HG02642 (cell line): Measurements from ENCODE around the gene MYH14.

Source experiments
- ATAC-seq: cut with Tn5 transposase; IDR thresholded peaks from one replicate; pipeline ENCODE4 v1.9.1; 2021; ENCODE audit warnings: mild to moderate bottlenecking; ENCODE audit not compliant: unreplicated experiment, poor library complexity

The MYH14 gene

DNA sequence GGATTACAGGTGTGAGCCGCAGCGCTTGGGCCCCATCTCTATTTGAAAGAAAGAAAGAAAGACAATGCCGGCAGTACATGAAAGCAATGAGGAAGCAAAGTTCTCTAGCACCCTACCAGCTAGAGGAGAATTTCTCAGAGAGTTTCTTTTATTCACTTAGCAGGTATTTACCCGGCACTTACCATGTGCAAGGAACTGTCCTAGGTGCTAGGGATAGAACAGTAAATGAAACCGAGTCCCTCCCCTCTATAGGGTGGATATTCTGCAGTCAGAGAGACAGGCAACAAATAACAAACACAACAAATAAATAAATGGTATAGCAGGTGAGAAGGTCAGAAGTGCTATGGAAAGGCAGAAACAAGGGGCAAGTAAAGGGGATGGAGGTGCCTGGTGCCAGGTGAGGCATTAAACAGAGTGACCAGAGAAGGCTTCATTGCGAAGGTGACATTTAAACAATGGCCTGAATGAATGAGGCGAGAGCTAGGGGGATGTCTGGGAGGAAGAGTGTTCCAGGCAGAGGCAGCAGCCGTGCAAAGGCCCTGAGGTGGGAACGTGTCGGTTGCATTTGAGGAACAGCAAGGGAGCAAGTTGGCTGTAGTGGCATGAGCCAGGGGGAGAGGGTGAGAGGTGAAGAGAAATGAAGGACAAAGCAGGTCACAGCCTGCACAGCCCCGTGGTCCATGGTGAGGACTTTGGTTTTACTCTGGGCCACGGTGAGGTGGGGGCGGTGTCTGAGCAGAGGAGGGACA, 10.8 kb upstream of the MYH14 start:
- no peak for ATAC-seq

DNA sequence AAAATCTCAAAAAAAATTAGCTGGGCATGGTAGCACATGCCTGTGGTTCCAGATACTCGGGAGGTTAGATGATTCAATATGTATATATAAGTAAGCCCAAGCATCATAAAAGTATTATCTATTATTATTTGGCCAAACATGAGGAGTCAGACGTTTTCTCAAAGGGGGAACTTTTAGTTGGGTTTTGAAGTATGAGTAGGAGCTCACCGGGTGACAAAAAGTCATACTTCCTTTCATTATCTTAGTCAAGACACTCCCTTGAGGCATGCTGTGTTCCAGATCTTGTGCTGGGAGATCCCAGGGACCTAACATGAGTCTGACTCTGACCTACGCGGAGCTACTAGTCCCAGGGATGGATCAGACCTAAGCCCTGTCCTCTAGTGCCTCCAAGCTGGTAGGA, 8.2 kb upstream of the MYH14 start:
- no peak for ATAC-seq

DNA sequence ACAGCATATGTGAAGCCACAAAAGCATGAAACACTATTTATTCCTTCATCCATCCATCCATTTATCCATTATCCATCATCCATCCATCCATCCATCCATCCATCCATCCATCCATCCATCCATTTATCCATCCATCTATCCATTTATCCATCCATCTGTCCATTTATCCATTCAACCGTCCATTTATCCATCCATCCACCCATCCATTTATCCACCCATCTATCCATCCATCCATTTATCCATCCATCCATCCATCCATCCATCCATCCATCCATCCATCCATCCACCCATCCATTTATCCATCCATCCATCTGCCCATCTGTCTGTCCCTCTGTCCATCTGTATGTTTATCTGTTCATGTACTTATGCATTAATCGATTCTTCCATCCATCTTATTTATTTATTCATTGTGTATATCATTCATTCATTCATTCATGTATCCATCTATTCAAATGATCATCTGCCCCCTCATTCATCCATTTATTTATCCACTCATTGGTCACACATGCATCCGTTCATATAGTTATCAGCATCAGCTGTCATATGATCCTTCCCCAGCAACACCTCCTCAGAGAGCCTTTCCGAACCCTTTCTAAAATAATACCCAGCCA, 7.0 kb upstream of the MYH14 start:
- ATAC-seq: no peak

DNA sequence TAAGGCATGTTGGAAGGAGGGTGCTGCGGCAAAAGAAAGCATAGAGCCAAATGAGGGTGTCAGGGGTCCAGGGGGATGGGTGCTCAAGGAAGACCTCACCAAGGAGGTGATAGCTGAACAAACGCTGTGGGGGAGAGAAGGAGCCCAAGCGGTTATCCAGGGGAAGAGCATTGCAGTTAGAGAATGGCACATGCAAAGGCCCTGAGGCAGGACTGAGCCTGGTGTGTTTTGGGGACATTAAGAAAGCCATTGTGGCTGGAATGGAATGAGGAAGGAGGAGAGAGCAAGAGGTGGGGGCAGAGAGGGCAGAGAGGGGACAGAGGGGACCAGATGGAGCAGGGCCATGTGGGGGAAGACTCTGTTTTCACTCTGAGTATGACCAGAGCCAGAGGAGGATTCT, 6.1 kb upstream of the MYH14 start:
- ATAC-seq: no peak

DNA sequence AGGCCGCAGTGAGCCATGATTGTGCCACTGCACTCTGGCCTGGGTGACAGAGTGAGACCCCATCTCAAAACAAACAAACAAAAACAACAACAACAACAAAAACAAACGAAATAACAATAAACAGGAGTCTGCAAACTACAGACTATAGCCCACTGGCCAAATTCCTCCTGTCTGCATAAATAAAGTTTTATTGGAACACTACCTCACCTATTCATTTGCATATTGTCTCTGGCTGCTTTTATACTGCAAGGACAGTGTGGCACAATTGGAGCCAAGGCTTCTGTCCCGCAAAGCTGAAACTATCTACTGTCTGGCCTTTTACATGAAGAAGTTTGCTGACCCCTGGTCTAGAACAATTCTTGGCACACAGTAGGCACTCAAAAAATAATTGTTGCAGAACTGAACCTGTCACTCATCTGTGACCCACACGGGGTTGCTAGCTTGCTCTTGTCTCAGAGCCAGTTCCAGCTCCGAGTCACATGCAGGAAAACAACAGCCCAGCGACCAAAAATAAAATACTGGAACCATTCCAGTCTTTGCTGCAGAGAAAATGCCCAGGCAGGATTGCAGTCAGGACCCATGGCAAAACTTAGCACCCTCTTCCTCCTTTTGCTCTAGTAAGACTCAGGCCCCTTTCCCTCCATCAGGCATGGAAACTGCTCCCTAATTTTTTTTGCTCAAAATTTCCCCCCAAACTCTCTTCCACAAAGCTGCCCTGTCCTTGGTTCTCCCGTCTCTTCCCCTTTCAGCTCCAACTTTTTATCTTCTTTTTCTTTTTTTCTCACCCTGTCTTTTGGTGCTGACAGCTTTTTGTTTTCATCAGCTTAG, 4.8 kb upstream of the MYH14 start:
- ATAC-seq: no peak

DNA sequence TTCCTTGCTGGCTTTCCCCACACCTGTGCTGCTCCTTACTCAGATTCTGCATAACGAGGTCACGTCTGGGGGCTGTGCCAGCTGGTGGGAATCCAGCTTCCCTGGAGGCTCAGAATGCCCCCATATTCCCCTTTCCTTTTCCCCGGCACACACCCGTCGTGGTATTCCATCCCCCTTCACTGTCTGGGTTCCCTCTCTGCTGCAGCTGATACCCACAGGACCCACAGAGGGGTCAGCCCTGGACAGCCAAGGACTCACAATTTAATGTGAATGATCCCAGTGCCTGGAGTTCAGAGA, 4.2 kb upstream of the MYH14 start:
- no peak for ATAC-seq

DNA sequence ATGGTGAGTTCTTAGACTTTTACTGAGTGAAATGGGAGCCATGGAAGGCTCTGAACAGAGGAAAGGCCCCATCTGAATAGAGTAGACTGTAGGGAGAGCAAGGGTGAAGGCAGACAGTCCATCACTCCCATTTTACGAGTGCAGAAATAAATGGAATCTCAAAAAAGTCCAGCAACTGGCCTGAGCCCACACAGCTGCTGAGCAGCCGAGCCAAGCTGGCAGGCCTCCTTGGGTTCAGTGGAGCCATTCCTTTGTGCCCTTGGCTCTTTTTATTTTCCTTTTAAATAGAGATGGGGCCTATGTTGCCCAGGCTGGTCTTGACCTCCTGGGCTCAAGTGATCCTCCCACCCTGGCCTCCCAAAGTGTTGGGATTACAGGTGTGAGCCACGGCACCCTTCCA, 1.0 kb upstream of the MYH14 start:
- ATAC-seq: no peak

DNA sequence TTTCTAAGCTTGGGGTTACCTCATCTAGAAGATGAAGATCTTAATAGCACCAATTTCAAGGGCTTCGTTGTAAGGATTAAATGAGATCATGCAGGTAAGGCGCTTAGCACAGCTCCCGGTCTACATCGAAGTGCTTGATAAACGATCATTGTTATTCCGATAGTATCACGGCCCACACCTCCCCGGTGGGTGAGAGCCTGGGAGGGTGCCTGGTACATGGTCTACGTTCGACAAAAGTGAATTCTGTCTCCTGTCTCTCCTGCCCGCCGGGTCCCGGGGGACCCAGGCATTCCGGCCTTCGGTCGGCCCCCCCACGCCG, 501 bp upstream of the MYH14 start:
- no peak for ATAC-seq

DNA sequence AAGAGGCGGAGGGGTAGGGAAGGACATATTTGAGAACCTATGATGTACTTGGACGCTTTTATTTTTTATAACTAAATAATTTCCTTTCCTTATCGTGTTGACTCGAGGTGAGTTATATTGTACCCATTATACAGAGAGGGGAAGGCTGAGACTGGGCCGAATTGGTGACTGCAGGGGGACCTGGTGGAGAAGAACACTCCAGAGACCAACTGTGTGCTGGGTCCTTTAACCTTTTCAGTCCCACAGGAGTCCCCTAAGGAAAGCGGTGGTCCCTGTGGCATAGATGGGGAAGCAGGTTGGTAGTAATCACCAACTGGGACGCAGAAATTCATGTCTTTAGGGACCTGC, 633 bp downstream of the MYH14 start:
- no peak for ATAC-seq

DNA sequence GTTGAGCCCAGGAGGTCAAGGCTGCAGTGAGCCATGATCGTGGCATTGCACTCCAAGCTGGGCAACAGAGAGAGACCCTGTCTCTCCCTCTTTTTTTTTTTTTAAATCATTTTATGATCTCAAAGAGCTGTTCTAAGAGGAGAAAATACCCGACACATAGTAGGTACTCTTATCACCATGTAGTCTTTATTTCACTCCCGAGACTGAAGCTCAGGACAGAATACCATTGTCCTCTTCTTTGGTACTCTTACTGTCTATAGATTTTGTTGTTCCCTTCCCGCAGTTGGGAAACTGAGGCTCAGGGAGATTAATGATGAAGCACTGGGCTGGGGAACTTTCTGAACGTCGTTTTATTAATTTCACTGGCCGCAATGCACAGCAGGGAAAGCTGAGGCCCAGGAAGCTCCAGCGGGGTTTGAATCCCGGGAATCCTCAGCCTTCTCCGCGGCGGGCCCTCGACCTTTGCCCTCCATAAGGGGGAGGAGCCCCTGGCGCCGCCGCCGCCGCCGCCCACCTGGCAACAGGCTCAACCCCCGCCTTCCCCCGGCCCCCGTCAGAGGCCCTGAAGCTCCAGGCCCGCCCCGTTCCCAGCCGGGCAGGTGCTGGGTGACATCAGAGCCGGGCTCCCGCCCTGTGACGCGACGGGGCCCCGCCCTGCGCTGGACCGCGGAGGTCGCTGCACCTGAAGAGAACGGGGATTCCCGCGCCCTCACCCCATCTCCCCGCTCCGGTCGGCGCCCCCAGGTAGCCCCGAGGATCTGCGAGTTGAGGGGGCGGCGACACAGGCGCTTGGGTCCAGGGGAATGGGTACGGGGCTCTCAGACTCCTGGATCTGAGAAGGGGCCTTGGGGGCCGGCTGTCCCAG, 1.6 kb downstream of the MYH14 start:
- no peak for ATAC-seq

DNA sequence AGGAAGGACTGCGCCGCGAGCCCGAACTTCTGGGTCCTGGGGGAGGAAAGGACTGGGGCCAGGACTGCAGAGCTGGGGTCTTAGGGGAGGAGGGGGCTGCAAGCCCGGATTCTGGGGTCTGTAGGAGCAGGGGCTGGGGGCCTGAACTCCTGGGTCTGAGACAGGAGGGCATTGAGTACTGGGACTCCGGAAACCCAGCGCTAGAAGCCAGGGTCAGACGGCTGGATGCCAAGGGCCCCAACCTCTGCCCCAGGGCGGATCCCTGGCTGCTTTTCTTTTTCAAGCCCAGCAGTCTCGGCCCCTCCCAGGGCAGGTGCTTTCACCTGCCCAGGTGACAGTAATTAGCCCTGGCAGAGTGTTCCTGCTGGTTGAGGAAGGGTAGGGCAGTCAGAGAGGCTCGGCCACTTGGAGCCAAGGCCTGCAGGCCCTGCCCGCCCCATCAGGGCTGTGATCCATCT, 2.3 kb downstream of the MYH14 start:
- ATAC-seq: no peak

DNA sequence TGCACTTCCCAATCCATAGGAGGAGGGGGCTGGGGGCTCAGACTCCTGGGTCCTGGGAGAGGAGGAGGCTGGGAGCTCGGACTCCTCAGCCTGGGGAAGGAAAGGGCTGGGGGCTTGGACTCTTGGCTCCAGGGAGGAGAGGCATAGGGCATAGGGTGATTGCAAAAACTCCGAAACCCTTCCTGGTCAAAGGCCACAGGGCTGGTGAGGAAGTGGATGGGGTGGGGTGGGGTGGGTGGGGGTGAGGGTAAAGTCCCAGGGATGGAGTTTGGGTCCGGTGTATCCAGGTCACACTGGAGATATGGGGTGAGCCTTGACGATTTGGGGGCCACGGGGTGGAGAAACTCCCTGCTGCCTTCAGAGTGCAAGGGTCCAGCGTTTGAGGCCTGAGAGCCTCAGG, 2.8 kb downstream of the MYH14 start:
- no peak for ATAC-seq

DNA sequence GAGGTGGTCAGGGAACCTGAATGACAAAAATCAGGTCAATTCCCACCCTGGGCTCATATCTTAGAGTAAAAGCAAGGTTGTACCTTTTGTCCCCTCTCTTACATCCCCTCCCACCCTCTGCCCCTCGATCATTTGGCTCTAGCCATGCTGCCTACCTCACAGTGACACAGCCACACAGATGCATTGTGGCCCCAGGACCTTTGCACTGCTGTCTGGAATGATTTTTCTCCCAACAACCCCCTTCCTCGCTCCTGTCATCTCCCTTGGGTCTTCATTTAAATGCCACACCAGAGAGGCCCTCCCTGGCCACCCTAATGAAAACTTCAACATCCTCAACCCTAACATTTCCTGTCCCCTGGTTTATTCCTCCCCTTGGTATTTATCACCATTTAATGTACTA, 4.3 kb downstream of the MYH14 start:
- ATAC-seq: no peak

DNA sequence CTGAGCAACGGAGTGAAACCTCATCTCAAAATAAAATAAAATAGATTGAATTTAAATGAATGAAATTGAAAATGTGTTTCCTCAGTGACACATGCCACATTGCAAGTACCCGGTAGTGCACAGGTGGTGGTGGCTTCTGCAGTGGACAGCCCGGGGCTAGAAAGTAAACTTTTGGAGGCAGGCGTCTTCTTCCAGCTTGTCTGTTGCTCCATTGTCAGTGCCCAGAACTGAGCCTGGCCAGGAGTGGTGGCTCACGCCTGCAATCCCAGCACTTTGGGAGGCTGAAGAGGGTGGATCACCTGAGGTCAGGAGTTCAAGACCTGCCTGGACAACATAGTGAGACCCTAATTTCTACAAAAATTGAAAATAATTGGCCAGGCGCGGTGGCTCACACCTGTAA, 5.7 kb downstream of the MYH14 start:
- ATAC-seq: no peak

DNA sequence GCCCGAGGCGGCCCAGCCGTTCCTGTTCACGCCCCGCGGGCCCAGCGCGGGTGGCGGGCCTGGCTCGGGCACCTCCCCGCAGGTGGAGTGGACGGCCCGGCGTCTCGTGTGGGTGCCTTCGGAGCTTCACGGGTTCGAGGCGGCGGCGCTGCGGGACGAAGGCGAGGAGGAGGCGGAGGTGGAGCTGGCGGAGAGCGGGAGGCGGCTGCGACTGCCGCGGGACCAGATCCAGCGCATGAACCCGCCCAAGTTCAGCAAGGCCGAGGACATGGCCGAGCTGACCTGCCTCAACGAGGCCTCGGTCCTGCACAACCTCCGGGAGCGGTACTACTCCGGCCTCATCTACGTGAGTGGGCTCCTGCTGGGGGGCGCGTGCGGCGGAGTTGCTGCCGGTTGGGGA, 7.0 kb downstream of the MYH14 start:
- ATAC-seq: no peak

DNA sequence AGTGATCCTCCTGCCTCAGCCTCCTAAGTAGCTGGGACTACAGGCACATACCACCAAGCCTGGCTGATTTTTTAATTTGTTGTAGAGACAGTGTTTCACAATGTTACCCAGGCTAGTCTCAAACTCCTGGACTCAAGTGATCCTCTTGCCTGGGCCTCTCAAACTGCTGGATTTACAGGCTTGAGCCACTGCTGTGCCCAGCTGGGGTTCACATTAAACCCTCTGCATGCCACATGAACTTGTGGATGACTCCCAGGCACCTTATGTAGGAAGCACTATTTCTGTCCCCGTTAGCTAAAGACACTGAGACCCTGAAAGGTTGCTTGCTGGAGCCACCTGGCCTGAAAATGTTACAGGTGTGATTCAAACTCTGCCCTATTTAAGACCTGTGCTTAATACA, 10.5 kb downstream of the MYH14 start:
- no peak for ATAC-seq

DNA sequence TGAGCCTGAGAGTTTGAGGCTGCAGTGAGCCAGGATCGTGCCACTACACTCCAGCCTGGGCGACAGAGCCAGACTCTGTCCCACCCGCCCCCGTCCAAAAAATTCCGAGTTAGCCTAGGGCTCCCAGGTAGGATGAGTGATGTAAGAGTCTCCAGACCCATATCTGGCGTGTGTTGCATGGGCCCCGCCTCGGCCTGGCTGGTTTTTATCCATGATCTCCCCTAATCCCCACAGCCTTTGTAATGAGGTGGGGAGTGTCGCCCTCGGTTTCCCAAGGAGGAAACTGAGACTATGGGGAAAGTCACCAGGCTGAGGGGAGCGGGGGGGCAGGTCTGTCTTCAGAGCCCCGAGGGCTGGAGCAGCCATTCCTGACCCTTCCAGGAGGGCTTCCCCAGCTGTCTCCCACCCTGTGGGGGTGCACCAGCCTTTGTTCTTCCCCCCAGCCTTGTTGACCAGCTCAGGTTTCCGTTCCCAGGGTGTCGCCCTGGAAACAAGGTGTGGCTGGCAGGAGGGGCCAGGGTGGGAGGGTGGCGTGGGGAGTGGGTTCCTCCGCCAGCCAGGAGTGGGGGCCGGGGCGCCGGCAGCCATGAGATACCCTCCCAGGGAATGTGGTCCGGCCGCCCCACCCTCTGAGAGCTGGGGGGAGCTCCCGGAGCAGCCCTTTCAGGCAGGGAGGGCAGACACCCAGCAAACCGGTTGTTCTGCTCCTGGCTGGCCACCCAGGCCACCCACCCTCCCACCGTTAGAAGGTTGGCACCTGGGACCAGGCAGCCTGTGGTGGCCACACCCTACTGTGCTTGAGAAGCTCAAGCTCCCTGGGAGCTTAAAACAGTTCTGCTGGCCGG, 11.5 kb downstream of the MYH14 start:
- no peak for ATAC-seq

DNA sequence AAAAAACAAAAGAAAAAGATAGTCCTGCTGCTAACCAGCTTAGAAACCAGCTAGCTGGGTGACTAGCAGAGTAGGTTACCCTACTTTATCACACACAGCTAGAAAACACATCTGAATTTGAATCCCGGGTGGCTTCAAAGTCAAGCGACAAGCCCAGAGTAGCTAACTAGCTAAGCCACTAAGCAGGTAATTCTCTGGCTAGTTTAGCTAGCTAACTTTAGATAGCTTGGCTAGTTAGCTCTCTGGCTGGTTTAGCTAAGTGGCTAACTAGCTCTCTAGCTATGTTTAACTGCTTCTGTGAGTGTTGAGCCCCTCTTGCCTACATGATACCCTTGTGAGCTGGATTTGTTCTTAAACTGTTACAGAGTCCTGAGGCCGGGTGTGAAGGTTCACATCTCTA, 12.4 kb downstream of the MYH14 start:
- ATAC-seq: no peak

DNA sequence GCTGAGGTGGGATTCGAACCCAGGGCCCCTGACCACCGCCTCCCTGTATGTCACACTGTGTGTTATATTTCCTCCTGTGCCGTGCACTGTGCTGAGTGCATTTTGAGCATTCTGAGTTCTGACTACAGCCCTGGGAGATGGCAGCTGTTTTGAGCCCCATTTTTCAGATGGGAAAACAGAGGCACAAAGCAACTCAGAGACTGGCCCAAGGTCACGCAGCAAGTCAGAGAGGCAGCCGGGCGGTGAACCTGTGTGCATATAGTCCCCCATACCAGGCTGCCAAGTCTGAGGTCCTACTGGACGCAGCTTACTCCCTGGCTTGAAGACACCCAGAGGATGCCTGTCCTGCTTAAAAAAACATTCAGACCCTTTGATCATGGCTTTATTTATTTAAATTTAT, 17.7 kb downstream of the MYH14 start:
- no peak for ATAC-seq
